Stimulated activated CD4-positive, alpha-beta T cell treated with anti-CD3 and anti-CD28 coated beads, Interleukin-15, amount 100 ng/mL, for 1 hour (primary cell): ENCODE measurements around the gene OR10P1.

Experiments
- DNase-seq, 2 donors: peaks; one replicate each; pipeline ENCODE4 v3.0.0-alpha.2; 2020; ENCODE audit warnings: low read depth in 1 of 2, low spot score in 1 of 2

Gene OR10P1

GRCh38 chr12:55651299-55651683, 14.6 kb downstream of the OR10P1 start:
- DNase-seq = no peak

GRCh38 chr12:55652352-55652751, 15.7 kb downstream of the OR10P1 start:
- DNase-seq = no peak

GRCh38 chr12:55653031-55653430, 16.3 kb downstream of the OR10P1 start:
- no peak for DNase-seq

- DNase-seq = no peak
These were observed 18.0 kb downstream of the OR10P1 start for GRCh38 chr12:55654511-55655214.

GRCh38 chr12:55657212-55657611, 20.5 kb downstream of the OR10P1 start:
- DNase-seq = no peak

GRCh38 chr12:55658212-55658611, 21.5 kb downstream of the OR10P1 start:
- no peak for DNase-seq

GRCh38 chr12:55658635-55659391, 22.1 kb downstream of the OR10P1 start:
- no peak for DNase-seq

- DNase-seq = no peak
These were observed 23.0 kb downstream of the OR10P1 start for GRCh38 chr12:55659486-55660385.

GRCh38 chr12:55663391-55663790, 26.7 kb downstream of the OR10P1 start:
- no peak for DNase-seq

GRCh38 chr12:55664826-55665225, 28.1 kb downstream of the OR10P1 start:
- DNase-seq = no peak

- DNase-seq = no peak
These were observed 29.8 kb downstream of the OR10P1 start for GRCh38 chr12:55666508-55666907.

- DNase-seq = no peak
These were observed 33.6 kb downstream of the OR10P1 start for GRCh38 chr12:55670276-55670675.

- no peak for DNase-seq
These were observed 35.1 kb downstream of the OR10P1 start for GRCh38 chr12:55671746-55672145.

- DNase-seq = no peak
These were observed 36.9 kb downstream of the OR10P1 start for GRCh38 chr12:55673638-55674037.

GRCh38 chr12:55675666-55676065, 39.0 kb downstream of the OR10P1 start:
- DNase-seq = no peak

- no peak for DNase-seq
These were observed 40.0 kb downstream of the OR10P1 start for GRCh38 chr12:55676707-55677106.

- no peak for DNase-seq
These were observed 43.0 kb downstream of the OR10P1 start for GRCh38 chr12:55679691-55680090.

- no peak for DNase-seq
These were observed 44.7 kb downstream of the OR10P1 start for GRCh38 chr12:55681142-55682077.

GRCh38 chr12:55682087-55682796, 45.5 kb downstream of the OR10P1 start:
- no peak for DNase-seq

- no peak for DNase-seq
These were observed 47.0 kb downstream of the OR10P1 start for GRCh38 chr12:55683676-55684075.
